SK-N-SH (cell line): ENCODE data around the gene TBC1D1. TPM values are rescaled to one million over a fixed set of nuclear protein-coding genes. Genes with fewer than 3 reads are reported as not detected.

Source experiments
- CTCF ChIA-PET: fragments of 300-600, 350-600 bp; formaldehyde crosslinking; extraction: SDS; loops from one replicate; lab custom pipeline; 2021; lab: Yijun Ruan, JAX
- POLR2A ChIA-PET: fragments of 350-600 bp; sonication (Branson Sonifier 250); formaldehyde crosslinking; extraction: SDS; loops from one replicate; lab custom pipeline; 2020; ENCODE audit warnings: antibody characterized with exemption, inconsistent platforms; lab: Yijun Ruan, JAX
- DNase-seq: peaks from one replicate; pipeline ENCODE4 v3.0.0; 2012
- H2AFZ ChIP-seq: fragments of 200-600 bp; sonication (generic); 2 replicates; pipeline ENCODE4 v1.8.1; 2016; ENCODE audit warnings: antibody characterized with exemption, mild to moderate bottlenecking, low read depth
- H3F3A ChIP-seq: fragments of 200-600 bp; sonication (generic); replicated peaks from 2 replicates; pipeline ENCODE3; 2016; ENCODE audit warnings: antibody characterized with exemption, mild to moderate bottlenecking; ENCODE audit not compliant: insufficient read depth
- H3K27ac ChIP-seq, 2 experiments: fragments of 200-500 bp in 1 of 2; fragments of 200-600 bp in 1 of 2; sonication (Bioruptor generic) in 1 of 2; sonication (generic), shearing (Covaris generic) in 1 of 2; 2 replicates each; pipeline versions ENCODE4 v1.5.1 to v1.6.1; 2014 to 2016; ENCODE audit warnings: low read depth in 2 of 2, inconsistent platforms in 1 of 2, low read length in 1 of 2, mild to moderate bottlenecking in 1 of 2, mixed read lengths in 1 of 2
- H3K27me3 ChIP-seq: fragments of 200-600 bp; sonication (generic), shearing (Covaris generic); 2 replicates; pipeline ENCODE4 v1.6.1; 2016; ENCODE audit warnings: mixed run types; ENCODE audit not compliant: insufficient read depth
- H3K36me3 ChIP-seq, 2 experiments: fragments of 200-500 bp in 1 of 2; fragments of 200-600 bp in 1 of 2; sonication (Bioruptor generic) in 1 of 2; sonication (generic) in 1 of 2; replicated peaks in 1 of 2; 2 replicates each; pipeline versions ENCODE3 to v1.5.1; 2014 to 2016; ENCODE audit warnings: low read length in 1 of 2, mild to moderate bottlenecking in 1 of 2; ENCODE audit not compliant: insufficient read depth in 2 of 2, control insufficient read depth in 1 of 2
- H3K4me1 ChIP-seq, 2 experiments: fragments of 200-500 bp in 1 of 2; fragments of 200-600 bp in 1 of 2; sonication (Bioruptor generic) in 1 of 2; sonication (generic), shearing (Covaris generic) in 1 of 2; 2 replicates each; pipeline versions ENCODE4 v1.5.1 to v1.6.1; 2014 to 2016; ENCODE audit warnings: low read depth in 1 of 2, low read length in 1 of 2, mixed run types in 1 of 2; ENCODE audit not compliant: insufficient read depth in 2 of 2, control insufficient read depth in 1 of 2
- H3K4me2 ChIP-seq: fragments of 200-600 bp; sonication (generic), shearing (Covaris generic); 2 replicates; pipeline ENCODE4 v1.6.1; 2017; ENCODE audit warnings: mixed run types
- H3K4me3 ChIP-seq, 2 experiments: fragments of 200-500 bp in 1 of 2; fragments of 200-600 bp in 1 of 2; sonication (Bioruptor generic) in 1 of 2; sonication (generic), shearing (Covaris generic) in 1 of 2; 2 replicates each; pipeline versions ENCODE4 v1.5.1 to v1.8.1; 2014 to 2016; ENCODE audit warnings: low read depth in 2 of 2, inconsistent platforms in 1 of 2, low read length in 1 of 2, mild to moderate bottlenecking in 1 of 2, mixed read lengths in 1 of 2, moderate library complexity in 1 of 2
- H3K79me2 ChIP-seq: fragments of 200-600 bp; sonication (generic); 2 replicates; pipeline ENCODE4 v1.8.1; 2017; ENCODE audit warnings: mild to moderate bottlenecking; ENCODE audit not compliant: insufficient read depth
- H3K9ac ChIP-seq: fragments of 200-600 bp; sonication (generic); 2 replicates; pipeline ENCODE4 v1.6.1; 2017; ENCODE audit warnings: mixed run types
- H3K9me2 ChIP-seq: fragments of 200-600 bp; sonication (generic); 2 replicates; pipeline ENCODE4 v1.6.1; 2017; ENCODE audit warnings: mixed run types
- H3K9me3 ChIP-seq: fragments of 200-600 bp; sonication (generic); 2 replicates; pipeline ENCODE4 v1.6.1; 2017; ENCODE audit warnings: mixed run types, mild to moderate bottlenecking, moderate library complexity
- H4K20me1 ChIP-seq: fragments of 200-600 bp; sonication (generic); 2 replicates; pipeline ENCODE4 v1.6.1; 2017; ENCODE audit warnings: mild to moderate bottlenecking, mixed run types; ENCODE audit not compliant: insufficient read depth
- ELF1 ChIP-seq: IDR thresholded peaks from 2 replicates; pipeline ENCODE4 v1.4.0; 2012
- FOSL2 ChIP-seq: IDR thresholded peaks from 2 replicates; pipeline ENCODE4 v1.4.0; 2012; ENCODE audit warnings: low read depth, mild to moderate bottlenecking, moderate library complexity, borderline replicate concordance
- FOXJ3 ChIP-seq: sonication (generic); formaldehyde crosslinking; IDR thresholded peaks from 2 replicates; pipeline ENCODE4 v1.5.1; 2020; ENCODE audit warnings: mild to moderate bottlenecking, missing genetic modification reagents
- GABPA ChIP-seq: IDR thresholded peaks from 2 replicates; pipeline ENCODE4 v1.4.0; 2012; ENCODE audit warnings: low read depth, mild to moderate bottlenecking
- GATA2 ChIP-seq: sonication (generic); formaldehyde crosslinking; IDR thresholded peaks from 2 replicates; pipeline ENCODE4 v1.5.0; 2020; ENCODE audit warnings: mild to moderate bottlenecking, missing genetic modification reagents
- JUND ChIP-seq: IDR thresholded peaks from 2 replicates; pipeline ENCODE4 v1.4.0; 2012
- MXI1 ChIP-seq: IDR thresholded peaks from 2 replicates; pipeline ENCODE4 v1.6.1; 2012; ENCODE audit warnings: mild to moderate bottlenecking, low read depth, low read length, improper control_type of control experiment
- NFIC ChIP-seq: IDR thresholded peaks from 2 replicates; pipeline ENCODE4 v1.4.0; 2012; ENCODE audit warnings: borderline replicate concordance
- NRF1 ChIP-seq: IDR thresholded peaks from 2 replicates; pipeline ENCODE4 v1.6.1; 2012; ENCODE audit warnings: low read depth, mild to moderate bottlenecking, low read length
- RCOR1 ChIP-seq: fragments of 150-350 bp; IDR thresholded peaks from 2 replicates; pipeline ENCODE4 v1.6.1; 2017; ENCODE audit warnings: antibody characterized with exemption, low read length
- REST ChIP-seq: IDR thresholded peaks from 2 replicates; pipeline ENCODE4 v1.6.1; 2012; ENCODE audit warnings: mild to moderate bottlenecking, low read depth, low read length, moderate library complexity
- RFX5 ChIP-seq: IDR thresholded peaks from 2 replicates; pipeline ENCODE4 v1.6.1; 2012; ENCODE audit warnings: mild to moderate bottlenecking, improper control_type of control experiment, low read length
- SIN3A ChIP-seq: IDR thresholded peaks from 2 replicates; pipeline ENCODE4 v1.6.1; 2012; ENCODE audit warnings: low read depth, mild to moderate bottlenecking, low read length, moderate library complexity, borderline replicate concordance
- SMC3 ChIP-seq: IDR thresholded peaks from 2 replicates; pipeline ENCODE4 v1.6.1; 2012; ENCODE audit warnings: low read depth, low read length, improper control_type of control experiment
- TAF1 ChIP-seq: IDR thresholded peaks from 2 replicates; pipeline ENCODE4 v1.6.1; 2012; ENCODE audit warnings: low read depth, mild to moderate bottlenecking, low read length, moderate library complexity, borderline replicate concordance
- TCF12 ChIP-seq: IDR thresholded peaks from 2 replicates; pipeline ENCODE4 v1.4.0; 2012
- WGBS: methylation state at CpG from one replicate; pipeline ENCODE4 v1.1.6; 2017; ENCODE audit warnings: low lambda C conversion rate; 5-methylcytosine and 5-hydroxymethylcytosine counted together
- polyA plus RNA-seq, 3 experiments: library from polyadenylated mRNA; depleted of rRNA; stranded (reverse); fragments of >200 nt; gene quantifications; 2 replicates each; pipeline ENCODE4 v1.2.3, GENCODE V29; 2012
- TF ChIP-seq, protein P1 (sequence below): IDR thresholded peaks from 2 replicates; pipeline ENCODE4 v1.4.0; 2012; ENCODE audit warnings: low read depth, borderline replicate concordance
- TF ChIP-seq, protein P2 (sequence below): IDR thresholded peaks from 2 replicates; pipeline ENCODE4; 2012

The TBC1D1 gene
- polyA plus RNA-seq, 1 of the 3 experiments (the other 2 are of a cell fraction) = 29.8 TPM

- TF ChIP-seq REST = no peak
- TF ChIP-seq TAF1 = no peak
- no peak for TF ChIP-seq ELF1
- no peak for TF ChIP-seq NRF1
- no peak for TF ChIP-seq SIN3A
- no peak for TF ChIP-seq RCOR1
- TF ChIP-seq SMC3 = no peak
- TF ChIP-seq TCF12 = no peak
Observed at GRCh38 chr4:37994569-37994968, 103.7 kb downstream of the TBC1D1 start (continued).

DNA sequence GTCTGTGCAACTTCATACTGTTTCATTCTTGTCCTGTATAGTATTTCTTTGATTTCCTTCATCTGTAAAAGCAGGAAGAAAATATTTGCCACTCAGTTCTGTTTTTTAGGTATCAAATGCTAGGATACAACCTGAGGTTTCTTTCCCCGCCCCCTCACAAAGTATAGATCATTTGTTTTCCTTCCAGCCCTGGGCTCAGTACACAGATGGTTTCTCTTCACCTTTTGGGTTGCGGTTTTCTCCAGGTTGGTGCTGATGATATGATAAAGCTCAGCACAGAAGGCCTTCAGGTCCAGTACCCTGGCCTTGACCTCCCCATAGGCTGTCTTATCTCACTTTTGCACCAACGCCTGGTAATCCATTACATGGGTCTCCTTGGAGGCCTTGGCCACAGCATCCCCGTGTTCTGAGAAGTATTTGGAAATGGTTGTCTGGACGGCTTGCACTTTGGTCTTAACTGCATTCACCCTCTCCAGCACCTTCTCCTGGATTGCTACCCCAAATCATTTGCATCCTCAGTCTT is 104.5 kb downstream of the TBC1D1 start:
- H3K9me2 ChIP-seq = no peaks in the 10 kb centered on the region
- no peak overlapping the region for H3K27ac ChIP-seq
- DNase-seq = no peak
- WGBS = 96% methylated on average over 5 of the region's 5 CpGs
- POLR2A ChIA-PET = no interaction called here
- H3K36me3 ChIP-seq = no peaks in the 10 kb centered on the region
- no peak for TF ChIP-seq RFX5
- TF ChIP-seq NFIC = no peak
- TF ChIP-seq FOSL2 = no peak
- TF ChIP-seq, protein P1, sequence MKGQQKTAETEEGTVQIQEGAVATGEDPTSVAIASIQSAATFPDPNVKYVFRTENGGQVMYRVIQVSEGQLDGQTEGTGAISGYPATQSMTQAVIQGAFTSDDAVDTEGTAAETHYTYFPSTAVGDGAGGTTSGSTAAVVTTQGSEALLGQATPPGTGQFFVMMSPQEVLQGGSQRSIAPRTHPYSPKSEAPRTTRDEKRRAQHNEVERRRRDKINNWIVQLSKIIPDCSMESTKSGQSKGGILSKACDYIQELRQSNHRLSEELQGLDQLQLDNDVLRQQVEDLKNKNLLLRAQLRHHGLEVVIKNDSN = no peak
- TF ChIP-seq JUND = no peak
- no peak for TF ChIP-seq GATA2 (CRISPR knock-in tag)
- TF ChIP-seq FOXJ3 (CRISPR knock-in tag) = no peak
- TF ChIP-seq MXI1 = no peak
- TF ChIP-seq, protein P2, sequence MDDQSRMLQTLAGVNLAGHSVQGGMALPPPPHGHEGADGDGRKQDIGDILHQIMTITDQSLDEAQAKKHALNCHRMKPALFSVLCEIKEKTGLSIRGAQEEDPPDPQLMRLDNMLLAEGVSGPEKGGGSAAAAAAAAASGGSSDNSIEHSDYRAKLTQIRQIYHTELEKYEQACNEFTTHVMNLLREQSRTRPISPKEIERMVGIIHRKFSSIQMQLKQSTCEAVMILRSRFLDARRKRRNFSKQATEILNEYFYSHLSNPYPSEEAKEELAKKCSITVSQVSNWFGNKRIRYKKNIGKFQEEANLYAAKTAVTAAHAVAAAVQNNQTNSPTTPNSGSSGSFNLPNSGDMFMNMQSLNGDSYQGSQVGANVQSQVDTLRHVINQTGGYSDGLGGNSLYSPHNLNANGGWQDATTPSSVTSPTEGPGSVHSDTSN = no peak
- no peak for TF ChIP-seq ELF1
- TF ChIP-seq TAF1 = no peak
- TF ChIP-seq GABPA = no peak
- TF ChIP-seq, all 33 proteins: peak for 0
- no peak overlapping the region for H3K4me2 ChIP-seq
- no peak overlapping the region for H3K9ac ChIP-seq
- H2AFZ ChIP-seq = no peak overlapping the region
- CTCF ChIA-PET = no interaction called here
- no peaks in the 10 kb centered on the region for H3F3A ChIP-seq
- no peak overlapping the region for H3K4me3 ChIP-seq
- no peaks in the 10 kb centered on the region for H3K9me3 ChIP-seq
- H4K20me1 ChIP-seq = no peaks in the 10 kb centered on the region
- H3K27me3 ChIP-seq = no peaks in the 10 kb centered on the region
- peaks cover 11% of the 10 kb centered on the region for H3K79me2 ChIP-seq
- H3K4me1 ChIP-seq = no peaks in the 10 kb centered on the region; a peak in 1 of 4 replicates
